GM12874 (cell line): ENCODE results near the gene ADCY1.

Experiments
- CTCF ChIP-seq: IDR thresholded peaks from 2 replicates; pipeline ENCODE4 v1.5.1; 2011; ENCODE audit warnings: low read depth, mild to moderate bottlenecking, control low read depth, low read length, moderate library complexity; ENCODE audit not compliant: insufficient read depth

Gene ADCY1

GRCh38 chr7:45663965-45664633, 89.9 kb downstream of the ADCY1 start:
- TF ChIP-seq CTCF = no peak

GRCh38 chr7:45665172-45665571, 91.0 kb downstream of the ADCY1 start:
- no peak for TF ChIP-seq CTCF

GRCh38 chr7:45670227-45670626, 96.1 kb downstream of the ADCY1 start:
- TF ChIP-seq CTCF = no peak

- TF ChIP-seq CTCF = no peak
Observed at GRCh38 chr7:45670717-45671116, 96.5 kb downstream of the ADCY1 start.

GRCh38 chr7:45677311-45677900, 103.2 kb downstream of the ADCY1 start:
- TF ChIP-seq CTCF = no peak

GRCh38 chr7:45679516-45679915, 105.3 kb downstream of the ADCY1 start:
- TF ChIP-seq CTCF = no peak

GRCh38 chr7:45680776-45681175, 106.6 kb downstream of the ADCY1 start:
- TF ChIP-seq CTCF = no peak
